ENCODE data around the gene ANKFY1.

The ANKFY1 gene

DNA sequence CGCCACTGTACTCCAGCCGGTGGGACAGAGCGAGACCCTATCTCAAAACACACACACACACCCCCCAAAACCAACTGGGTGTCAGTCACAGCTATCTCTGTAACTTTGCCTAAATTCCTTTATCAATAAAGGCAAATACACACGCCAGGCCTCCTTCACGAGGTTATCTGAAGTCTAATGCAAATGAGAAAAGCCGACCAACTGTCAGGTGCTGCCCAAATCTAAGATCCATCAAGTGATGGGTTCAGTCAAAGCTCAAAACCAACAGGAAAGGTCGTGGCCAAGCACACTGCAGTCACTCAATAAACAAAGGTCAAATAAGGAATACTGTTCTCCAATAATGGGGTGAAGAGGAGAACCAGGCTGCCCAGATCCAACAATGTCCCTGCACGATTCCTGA, 1.1 kb downstream of the ANKFY1 start:
- in situ Hi-C loops (cut with HindIII; ENCODE audit: low sequenced_read_pairs): loop anchor here (5.0 kb wide), 2 partner anchors 35 to 140 kb away; no protein-coding TSS in a partner anchor

DNA sequence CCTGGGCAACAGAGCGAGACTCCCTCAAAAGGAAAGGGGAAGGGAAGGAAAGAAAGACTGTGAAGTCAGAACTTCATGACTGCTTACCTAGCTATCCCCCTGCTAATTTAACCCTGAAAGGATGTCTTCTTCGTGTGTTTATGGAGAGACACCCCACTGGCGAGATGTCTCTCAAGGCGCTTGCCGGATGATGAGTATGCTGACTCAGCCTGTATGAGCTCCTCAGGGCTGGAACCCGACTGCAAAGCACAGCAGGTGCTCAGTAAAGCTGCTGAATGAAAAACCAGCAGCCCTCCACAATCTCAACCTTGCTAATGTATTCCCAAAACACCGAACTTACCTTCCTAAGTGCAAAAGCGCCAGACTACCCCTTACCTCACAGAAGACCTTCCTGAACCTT, 2.3 kb downstream of the ANKFY1 start:
- in situ Hi-C loops (cut with HindIII; ENCODE audit: low sequenced_read_pairs): loop anchor here (5.0 kb wide), 2 partner anchors 34 to 141 kb away; no protein-coding TSS in a partner anchor

DNA sequence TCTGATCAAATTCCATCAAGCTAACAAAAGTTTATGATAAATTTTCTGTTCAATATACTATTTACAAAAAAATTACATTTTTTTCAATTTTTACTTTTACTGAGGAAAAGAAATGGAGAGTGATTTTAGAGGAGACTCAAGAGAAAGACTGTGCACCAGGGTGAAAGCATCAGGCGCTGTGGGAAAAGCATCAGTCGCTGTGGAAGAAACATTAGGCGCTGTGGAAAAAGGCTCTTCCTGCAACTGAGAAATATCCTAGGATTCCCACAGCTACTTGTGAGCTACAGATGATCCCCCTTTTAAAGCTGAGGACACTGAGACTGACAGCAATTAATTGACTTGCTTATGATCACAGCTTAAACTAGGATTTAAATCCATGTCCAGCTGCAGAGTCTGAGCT, 4.9 kb downstream of the ANKFY1 start:
- in situ Hi-C loops (cut with HindIII; ENCODE audit: low sequenced_read_pairs): loop anchor here (5.0 kb wide), 1 partner anchor 163 kb away; no protein-coding TSS in a partner anchor

DNA sequence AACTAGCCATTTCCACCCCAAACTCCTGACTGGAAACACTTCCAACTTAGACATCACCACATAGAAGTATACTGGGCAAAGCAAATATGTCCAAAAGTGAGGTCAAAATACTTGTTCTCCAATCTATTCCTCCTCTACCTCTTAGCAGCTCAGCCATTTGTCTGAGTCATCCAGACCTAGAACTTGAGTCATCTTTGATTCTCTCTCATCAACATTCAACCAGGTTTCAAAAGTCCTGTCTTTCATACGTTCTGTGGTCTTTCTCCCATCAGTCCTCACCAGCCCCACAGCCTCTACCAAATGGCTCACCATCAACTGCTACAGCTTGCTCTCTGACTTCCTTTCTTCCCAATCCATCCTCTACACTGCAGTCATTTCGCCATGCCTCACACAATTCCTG, 6.8 kb downstream of the ANKFY1 start:
- in situ Hi-C loops (cut with HindIII; ENCODE audit: low sequenced_read_pairs): loop anchor here (5.0 kb wide), 1 partner anchor 165 kb away; no protein-coding TSS in a partner anchor

DNA sequence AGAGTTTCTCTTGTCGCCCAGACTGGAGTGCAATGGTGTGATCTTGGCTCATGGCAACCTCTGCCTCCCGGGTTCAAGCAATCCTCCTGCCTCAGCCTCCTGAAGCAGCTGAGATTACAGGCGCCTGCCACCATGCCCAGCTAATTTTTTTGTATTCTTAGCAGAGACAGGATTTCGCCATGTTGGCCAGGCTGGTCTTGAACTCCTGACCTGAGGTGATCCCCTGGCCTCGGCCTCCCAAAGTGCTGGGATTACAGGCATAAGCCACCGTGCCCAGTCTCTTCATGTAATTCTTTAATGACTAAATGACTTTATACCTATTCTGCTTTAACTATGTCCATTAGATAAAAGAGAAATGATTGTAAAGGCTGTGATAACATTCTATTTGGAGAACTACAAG, 8.5 kb downstream of the ANKFY1 start:
- in situ Hi-C loops (cut with HindIII; ENCODE audit: low sequenced_read_pairs): loop anchor here (5.0 kb wide), 1 partner anchor 167 kb away; no protein-coding TSS in a partner anchor

DNA sequence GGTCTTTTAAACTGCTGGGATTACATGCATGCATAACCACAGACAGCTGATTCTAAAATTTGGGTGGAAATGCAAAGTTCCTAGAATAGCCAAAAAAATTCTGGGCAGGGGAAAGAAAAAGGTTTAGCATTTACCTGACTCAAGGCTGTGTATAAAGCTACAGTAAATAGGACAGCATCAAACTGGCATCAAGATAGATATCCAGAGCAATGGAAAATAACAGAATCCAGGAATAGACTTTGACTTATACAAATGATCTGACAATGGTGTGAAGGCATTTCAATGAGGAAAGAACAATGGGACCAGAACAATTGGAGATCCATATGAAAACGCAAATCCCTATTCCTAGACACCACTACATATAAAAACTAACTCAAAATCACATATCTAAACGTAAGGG, 12.9 kb downstream of the ANKFY1 start:
- in situ Hi-C loops (cut with HindIII; ENCODE audit: low sequenced_read_pairs): no loop called here

DNA sequence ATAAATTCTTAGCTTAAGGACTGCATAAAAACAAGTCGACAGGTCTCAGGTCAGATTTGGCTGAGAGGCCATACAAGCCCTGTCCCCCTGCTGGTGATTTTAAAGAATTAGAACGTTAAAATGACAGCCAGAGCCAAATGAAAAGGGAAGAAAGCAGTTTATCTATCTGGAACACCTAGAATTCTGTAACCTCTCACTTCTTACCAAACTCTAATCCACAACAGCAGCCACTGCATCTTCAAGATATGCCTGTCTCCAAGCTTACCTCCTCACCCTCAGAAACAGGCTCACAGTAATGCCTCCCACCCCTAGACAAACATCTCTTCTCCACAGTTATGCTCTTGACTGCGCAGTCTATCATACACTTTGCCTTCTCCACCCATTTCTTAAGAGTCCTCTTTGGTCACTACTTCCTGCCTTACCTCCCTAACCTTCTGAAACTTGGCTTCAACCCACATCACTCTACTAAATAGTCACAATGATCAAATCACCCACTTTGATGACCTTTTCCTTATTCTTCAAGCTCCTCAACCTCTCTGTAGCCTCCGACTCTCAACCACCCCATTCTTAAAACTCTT, 14.2 kb downstream of the ANKFY1 start:
- in situ Hi-C loops (cut with HindIII; ENCODE audit: low sequenced_read_pairs): no loop called here

DNA sequence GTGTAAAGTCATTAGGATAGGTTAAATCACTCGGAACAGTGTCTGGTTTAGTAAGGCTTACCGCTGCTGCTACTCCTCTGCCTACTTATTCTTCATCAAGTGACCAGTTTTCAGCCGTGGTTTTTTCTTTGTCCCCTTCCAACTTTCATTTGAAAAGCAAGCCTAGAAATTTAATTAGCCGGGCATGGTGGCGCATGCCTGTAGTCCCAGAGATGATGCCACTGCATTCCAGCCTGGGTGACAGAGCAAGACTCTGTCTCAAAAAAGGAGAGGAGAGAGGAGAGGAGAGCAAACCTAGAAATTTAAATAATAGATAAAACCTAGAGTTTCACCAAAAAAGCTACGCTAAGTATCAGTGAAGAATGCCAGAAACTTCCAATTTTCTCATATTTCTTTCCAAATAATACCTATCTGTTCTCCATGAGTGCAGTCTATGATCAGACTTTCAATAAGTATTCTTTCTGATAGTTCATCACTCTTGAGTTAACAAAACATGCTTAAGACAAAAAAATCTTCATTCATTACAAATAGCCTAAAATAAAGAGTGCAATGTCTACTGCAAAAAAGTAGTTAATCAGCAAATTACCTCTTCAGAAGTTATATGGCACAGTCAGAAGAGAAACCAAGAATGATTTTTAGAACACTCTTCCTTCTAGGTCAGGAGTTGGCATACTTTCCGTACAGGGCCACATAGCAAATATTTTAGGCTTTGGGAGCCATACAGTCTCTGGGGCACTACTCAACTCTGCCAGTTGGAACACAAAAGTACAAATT, 15.1 kb downstream of the ANKFY1 start:
- in situ Hi-C loops (cut with HindIII; ENCODE audit: low sequenced_read_pairs): no loop called here

DNA sequence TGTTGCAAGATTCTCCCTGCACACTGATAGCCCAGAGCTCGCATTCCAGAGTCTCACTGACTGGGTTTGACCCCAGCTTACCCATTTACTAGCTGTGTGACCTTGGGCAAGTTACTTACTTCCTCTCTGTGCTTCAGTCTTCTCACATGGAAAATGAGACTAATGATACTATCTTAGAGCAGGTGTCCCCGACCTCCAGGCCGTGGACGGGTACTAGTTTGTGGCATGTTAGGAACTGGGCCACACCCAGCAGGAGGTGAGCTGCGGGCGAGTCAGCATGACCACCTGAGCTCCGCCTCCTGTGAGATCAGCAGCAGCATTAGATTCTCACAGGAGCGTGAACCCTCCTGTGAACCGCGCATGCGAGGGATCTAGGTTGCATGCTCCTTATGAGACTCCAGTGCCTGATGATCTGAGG, 15.8 kb downstream of the ANKFY1 start:
- in situ Hi-C loops (cut with HindIII; ENCODE audit: low sequenced_read_pairs): no loop called here

DNA sequence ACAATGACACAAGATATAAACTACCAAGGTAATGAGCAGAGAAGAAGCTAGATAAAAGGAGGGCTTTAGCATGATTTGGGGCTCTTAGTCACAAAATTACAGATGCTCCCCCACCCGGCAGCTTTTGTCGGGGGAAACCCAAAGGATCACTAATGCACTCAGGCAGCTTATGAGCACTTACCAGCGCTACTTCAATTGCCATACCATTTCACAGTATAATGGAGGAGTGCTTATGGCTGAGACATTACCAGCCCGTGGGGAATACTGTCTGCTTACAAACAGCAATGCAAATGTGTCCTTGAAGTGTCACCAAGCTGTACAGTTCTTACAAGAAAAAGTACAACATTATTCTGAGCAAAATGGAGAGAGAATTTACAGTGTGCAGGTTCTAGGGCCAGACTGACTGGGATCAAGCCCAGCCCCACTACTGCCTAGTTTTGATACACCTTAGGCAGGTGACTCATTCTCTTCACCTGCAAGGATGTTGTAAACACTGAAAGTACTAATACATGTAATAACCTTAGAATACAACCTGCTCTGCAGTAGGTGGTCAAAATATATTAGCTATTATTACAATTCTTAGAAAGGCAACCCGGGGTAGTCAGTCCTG, 16.3 kb downstream of the ANKFY1 start:
- in situ Hi-C loops (cut with HindIII; ENCODE audit: low sequenced_read_pairs): no loop called here

DNA sequence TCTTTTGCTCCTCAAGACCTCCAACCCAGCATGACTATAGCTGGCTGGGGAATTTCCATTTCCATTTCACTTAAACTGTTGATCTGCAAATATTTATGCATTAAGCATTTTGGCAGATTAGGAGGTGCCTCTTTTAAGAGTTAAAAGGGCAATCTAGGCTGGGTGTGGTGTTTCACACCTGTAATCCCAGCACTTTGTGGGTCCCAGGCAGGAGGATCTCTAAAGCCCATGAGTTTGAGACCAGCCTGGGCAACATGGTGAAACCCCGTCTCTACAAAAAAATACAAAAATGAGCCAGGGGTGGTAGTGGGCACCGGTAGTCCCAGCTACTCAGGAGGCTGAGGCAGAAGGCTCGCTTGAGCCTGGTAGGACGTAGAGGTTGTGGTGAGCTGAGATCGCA, 17.1 kb downstream of the ANKFY1 start:
- in situ Hi-C loops (cut with HindIII; ENCODE audit: low sequenced_read_pairs): no loop called here

DNA sequence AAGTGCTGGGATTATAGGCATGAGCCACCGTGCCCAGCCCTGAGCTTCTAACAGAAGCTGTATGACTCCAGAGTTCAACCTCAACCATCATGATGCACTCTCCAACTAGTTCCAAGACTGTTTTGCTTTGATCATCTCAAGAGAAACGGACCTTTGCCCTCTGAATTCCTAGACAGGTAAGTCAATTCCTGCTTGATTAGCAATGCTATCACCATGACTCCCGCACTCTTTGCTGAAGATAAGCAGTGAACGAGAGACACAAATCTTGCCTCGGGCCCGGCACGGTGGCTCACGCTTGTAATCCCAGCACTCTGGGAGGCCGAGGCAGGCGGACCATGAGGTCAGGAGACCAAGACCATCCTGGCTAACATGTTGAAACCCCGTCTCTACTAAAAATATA, 22.2 kb downstream of the ANKFY1 start:
- in situ Hi-C loops (cut with HindIII; ENCODE audit: low sequenced_read_pairs): no loop called here

DNA sequence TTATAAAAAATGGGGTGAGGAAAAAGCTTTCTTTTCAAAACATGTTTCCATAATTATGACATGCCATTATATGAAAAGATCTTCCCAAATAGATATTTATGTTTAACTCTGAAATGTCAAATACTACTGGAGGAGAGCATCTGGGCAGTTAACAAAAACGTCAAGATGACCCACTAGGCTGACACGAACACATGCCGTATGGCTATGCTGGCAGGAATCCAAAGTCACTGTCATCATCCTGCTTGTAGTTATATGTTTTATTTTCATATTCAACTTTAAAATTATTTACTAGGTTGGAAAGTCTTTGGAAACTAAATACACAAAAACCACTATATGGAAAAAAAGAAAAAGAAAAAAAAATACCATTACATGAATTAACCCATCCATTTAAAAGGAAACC, 27.3 kb downstream of the ANKFY1 start:
- in situ Hi-C loops (cut with HindIII; ENCODE audit: low sequenced_read_pairs): no loop called here

DNA sequence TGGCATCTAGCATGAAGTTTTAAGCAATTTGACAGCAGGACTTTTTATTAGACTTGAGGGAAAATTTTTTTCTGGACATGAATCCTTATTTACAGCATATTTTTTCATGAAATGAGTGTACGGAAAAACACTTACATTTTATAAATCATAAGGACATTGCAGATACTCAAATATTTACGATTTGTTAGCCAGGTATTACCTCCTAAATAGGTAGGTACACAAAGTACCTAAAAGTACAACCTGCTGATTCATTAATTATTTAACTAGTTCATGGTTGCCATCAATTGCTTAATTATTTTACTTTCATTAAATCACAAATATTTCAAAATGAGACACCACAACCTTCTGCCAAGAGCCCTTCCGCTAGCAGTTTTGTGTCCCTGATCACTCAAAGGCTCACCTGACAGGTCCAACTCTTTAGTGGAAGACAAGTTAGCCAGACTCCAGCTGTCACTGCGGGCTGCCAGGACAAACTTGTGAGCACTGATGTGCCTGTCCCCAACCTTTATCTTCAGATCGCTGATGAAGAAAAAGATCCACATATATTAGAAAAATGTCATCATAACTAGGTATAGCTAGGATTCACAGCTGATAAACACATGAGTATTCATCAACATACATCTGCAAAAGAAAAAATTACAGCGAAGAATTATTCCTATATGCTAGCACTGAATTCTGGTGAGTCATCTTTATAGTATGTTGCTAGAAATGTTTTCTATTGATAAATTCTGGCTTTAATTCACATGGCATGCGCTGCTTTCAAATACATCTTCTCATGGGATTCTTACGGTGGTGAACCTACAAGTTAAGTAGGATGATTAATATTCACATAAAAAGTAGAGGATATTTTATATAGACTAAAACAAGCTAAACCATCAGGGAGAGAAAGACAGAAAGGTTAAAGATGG, 28.2 kb downstream of the ANKFY1 start:
- in situ Hi-C loops (cut with HindIII; ENCODE audit: low sequenced_read_pairs): no loop called here

DNA sequence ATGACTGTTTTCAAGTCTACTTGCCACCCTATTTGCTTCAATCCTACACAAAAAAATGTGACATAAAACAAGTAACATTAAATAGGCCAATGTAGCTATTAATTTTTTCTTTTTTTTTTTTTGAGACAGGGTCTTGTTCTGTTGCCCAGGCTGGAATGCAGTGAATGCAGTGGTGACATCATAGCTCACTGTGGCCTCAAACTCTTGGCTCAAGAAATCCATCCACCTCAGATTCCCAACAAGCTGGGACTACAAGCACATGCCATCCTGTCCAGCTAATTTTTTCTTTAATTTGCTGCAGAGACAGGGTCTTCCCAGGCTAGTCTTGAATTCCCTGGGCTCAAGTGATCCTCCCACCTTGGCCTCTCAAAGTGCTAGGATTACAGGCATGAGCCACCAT, 29.4 kb downstream of the ANKFY1 start:
- in situ Hi-C loops (cut with HindIII; ENCODE audit: low sequenced_read_pairs): no loop called here

DNA sequence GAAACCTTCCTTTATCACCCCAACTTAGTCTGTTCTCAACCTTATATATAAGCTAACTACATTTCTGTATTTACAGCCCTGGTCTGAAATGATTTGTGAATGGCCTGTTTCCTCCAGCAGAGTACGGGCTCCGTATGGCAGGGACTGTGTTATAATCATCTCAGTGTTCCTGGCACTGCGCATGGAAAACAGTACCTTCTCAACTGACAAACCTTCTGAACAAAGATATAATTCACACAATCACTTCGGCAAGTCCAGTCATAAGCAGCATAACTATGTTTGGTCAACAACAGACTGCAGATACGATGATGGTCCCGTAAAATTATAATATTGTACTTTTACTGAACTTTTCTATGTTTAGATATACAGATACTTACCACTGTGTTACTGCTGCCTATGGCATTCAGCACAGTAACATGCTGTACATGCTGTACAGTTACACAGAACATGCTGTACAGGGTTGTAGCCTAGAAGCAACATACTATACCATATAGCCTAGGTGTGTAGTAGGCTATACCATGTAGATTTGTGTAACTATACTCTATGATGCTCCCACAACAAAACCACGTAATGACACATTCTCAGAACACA, 30.0 kb downstream of the ANKFY1 start:
- in situ Hi-C loops (cut with HindIII; ENCODE audit: low sequenced_read_pairs): no loop called here

DNA sequence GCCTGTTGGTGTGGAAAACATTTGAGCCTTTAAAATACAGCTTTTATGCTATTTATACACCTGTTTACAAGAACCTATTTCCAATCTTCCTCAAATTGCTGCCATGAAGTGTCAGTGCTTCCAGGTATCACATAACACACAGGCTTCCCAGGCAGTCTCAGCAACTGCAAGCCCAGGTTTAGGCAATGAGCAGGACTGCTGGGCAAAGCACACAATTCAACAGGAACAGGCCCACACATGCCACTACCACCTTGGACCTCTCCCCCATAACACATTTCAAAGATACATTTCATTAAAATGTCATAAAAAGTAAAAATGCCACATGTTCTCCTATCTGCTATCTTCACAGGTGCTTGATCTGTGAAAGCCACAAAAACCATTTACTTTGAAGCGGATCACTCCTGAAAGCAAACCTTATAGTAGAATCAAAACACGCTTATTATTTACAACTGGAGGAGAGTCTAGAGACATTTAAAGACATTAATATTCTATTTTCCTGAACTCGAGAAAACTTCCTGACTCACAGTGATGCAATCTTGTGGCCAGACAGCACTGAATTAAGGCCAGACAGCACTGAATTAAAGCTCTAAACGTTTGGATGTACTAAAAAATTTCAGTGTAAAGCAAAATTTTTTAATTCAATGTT, 31.5 kb downstream of the ANKFY1 start:
- in situ Hi-C loops (cut with HindIII; ENCODE audit: low sequenced_read_pairs): no loop called here

DNA sequence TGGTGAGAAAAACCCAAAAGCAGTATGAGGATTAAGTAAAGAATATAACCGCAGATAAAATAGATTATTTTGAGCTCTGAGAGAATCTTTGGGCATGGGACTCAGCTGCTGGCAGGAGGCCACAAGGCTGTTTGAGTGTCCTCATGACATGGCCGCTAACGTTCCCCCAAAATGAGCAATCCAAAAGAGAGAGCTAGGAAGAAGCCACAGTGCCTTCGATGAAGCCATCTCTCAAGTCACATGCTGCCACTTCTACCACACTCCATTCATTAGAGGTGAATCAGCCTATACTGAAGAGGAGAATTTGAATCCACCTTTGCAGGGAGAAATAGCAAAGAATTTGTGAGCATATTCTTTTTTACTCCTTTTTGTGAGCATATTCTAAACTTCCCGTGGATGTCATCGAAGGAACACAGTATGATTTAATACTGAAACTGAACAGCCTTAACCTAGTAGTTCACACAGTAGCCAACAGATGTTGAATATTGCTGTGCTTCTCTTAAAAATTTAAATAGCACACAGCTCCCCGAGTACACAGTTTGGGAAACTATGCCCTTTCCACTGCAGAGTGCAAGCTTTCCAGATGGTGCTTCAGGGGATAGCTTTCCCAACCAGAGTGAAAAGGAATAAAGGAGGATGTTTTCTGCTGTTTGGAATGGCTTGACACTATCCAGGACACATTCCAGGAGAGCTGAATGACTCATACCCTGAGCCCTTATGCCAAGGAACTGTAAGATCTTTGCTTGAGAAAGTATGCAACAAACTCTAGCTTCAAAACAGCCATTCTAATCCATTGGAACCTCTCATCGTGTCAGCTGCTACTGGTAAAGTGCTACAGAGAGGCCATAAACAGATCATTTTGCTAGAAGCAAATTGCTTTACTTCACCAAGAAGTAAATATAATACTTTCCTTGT, 33.9 kb downstream of the ANKFY1 start:
- in situ Hi-C loops (cut with HindIII; ENCODE audit: low sequenced_read_pairs): loop anchor here (5.0 kb wide), 1 partner anchor 32 kb away; the partner anchor contains the start of gene ANKFY1

All from endothelial cell of hepatic sinusoid (primary cell).